ENCODE results near the gene MAN1A2. TPM values are rescaled to one million over a fixed set of nuclear protein-coding genes. Genes with fewer than 3 reads are reported as not detected.

Gene MAN1A2
- total and polyA plus RNA-seq, 9 of the 15 experiments (the other 6 are each of a cell fraction or from before 2014, with no cell fraction given): 4.2 to 38.4 (median 18.7) TPM

DNA sequence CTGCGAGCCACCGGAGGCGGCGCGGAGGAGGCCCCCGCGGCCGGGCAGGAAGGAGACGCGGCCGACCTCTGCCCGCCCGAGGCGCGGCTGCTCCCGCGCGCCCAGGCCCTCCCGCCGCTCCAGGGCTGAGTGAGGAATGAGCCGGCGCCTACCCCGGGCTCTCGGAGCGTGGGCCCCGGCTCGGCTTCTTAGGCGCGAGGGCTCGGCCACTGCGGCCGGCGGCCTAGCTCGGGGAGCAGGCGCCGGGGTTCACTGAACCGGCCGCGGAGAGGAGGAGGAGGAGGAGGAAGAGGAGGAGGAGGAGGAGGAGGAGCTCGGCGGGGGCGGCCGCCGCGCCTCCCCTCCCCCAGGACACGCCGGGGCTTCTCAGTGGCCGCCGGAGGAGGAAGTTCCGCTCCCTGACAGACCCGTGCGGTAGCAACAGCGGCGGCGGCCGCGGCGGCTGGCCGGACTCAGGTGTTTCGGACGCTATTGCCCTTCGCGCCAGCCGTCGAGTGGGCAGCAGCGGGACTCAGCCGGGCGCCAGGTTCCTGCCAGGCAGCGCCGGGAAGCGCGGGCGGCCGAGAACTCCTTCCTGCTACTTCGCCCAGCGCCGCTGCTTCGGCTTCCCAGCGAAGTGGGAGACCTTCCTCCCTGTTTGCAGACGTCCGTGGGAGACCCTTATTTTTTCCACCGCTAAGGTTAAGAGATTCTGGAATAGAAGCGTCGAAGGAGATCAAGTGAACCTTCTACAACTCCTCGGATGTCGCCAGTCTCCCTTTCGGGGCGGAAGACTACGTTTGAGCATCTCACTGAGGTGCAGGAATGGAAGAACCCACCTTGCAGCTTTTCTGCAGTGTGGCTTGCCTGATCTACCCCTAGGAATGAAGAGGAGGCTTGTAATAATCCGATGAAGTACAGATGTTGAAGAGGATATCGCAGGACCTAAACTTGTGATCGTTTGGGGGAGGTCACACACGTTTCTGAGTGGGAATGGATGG lies at the start of gene MAN1A2 (continued):
- TF ChIP-seq TRIM28 (IDR thresholded peaks at IDR 0.05) (no peak), NFIC (IDR thresholded peaks at IDR 0.05) (peak; percentile 68), KDM2B (CRISPR knock-in tag; IDR thresholded peaks at IDR 0.05) (peak; percentile 58; the same call in 1 of the 2 replicates), CHD2 (IDR thresholded peaks at IDR 0.05; ENCODE audit: low read depth, low read length) (peak; percentile 39; the same call in 1 of the 2 replicates), EP400 (IDR thresholded peaks at IDR 0.05) (peak; percentile 67; the same call in 1 of the 2 replicates), XRCC3 (IDR thresholded peaks at IDR 0.05) (no peak), TEAD4 (IDR thresholded peaks at IDR 0.05; ENCODE audit: low read length) (0 out of 2 replicates have a peak, but pooled peaks have one; percentile 4), TEAD4 (CRISPR knock-in tag; IDR thresholded peaks at IDR 0.05; ENCODE audit: borderline replicate concordance) (no peak), ZNF695 (CRISPR knock-in tag; IDR thresholded peaks at IDR 0.05) (no peak), MTF1 (CRISPR knock-in tag; IDR thresholded peaks at IDR 0.05; ENCODE audit: borderline replicate concordance) (no peak), KDM4B (IDR thresholded peaks at IDR 0.05; ENCODE audit: borderline replicate concordance in 2 of 2, low read depth in 1 of 2) (peak in 1 of 2 experiments; percentile 76; a peak in 2 of 4 replicates), MTA2 (IDR thresholded peaks at IDR 0.05; ENCODE audit: low read depth) (peak; percentile 27; the same call in 1 of the 2 replicates), TCF7L2 (IDR thresholded peaks at IDR 0.05; ENCODE audit: low read depth, low read length) (no peak), ETV5 (CRISPR knock-in tag; IDR thresholded peaks at IDR 0.05; ENCODE audit: low read depth) (no peak), E2F3 (CRISPR knock-in tag; IDR thresholded peaks at IDR 0.05) (peak; percentile 68; the same call in 1 of the 2 replicates), CBFB (CRISPR knock-in tag; IDR thresholded peaks at IDR 0.05) (no peak), BHLHE40 (IDR thresholded peaks at IDR 0.05; ENCODE audit: low read length) (peak; percentile 71), MEF2D (tag; conservative IDR thresholded peaks at IDR 0.05; ENCODE audit: low read depth) (no peak), KLF16 (IDR thresholded peaks at IDR 0.05) (0 out of 2 replicates have a peak, but pooled peaks have one; percentile 45), RFX1 (IDR thresholded peaks at IDR 0.05) (no peak), NRF1 (conservative IDR thresholded peaks at IDR 0.05 in 1 of 2, IDR thresholded peaks at IDR 0.05 in 1 of 2) (no peak; a peak in 1 of 4 replicates)
- TF ChIP-seq, protein P1, sequence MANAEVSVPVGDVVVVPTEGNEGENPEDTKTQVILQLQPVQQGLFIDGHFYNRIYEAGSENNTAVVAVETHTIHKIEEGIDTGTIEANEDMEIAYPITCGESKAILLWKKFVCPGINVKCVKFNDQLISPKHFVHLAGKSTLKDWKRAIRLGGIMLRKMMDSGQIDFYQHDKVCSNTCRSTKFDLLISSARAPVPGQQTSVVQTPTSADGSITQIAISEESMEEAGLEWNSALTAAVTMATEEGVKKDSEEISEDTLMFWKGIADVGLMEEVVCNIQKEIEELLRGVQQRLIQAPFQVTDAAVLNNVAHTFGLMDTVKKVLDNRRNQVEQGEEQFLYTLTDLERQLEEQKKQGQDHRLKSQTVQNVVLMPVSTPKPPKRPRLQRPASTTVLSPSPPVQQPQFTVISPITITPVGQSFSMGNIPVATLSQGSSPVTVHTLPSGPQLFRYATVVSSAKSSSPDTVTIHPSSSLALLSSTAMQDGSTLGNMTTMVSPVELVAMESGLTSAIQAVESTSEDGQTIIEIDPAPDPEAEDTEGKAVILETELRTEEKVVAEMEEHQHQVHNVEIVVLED (CRISPR knock-in tag; IDR thresholded peaks at IDR 0.05): peak; percentile 49
- TF ChIP-seq, protein P2, sequence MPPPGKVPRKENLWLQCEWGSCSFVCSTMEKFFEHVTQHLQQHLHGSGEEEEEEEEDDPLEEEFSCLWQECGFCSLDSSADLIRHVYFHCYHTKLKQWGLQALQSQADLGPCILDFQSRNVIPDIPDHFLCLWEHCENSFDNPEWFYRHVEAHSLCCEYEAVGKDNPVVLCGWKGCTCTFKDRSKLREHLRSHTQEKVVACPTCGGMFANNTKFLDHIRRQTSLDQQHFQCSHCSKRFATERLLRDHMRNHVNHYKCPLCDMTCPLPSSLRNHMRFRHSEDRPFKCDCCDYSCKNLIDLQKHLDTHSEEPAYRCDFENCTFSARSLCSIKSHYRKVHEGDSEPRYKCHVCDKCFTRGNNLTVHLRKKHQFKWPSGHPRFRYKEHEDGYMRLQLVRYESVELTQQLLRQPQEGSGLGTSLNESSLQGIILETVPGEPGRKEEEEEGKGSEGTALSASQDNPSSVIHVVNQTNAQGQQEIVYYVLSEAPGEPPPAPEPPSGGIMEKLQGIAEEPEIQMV (tag; conservative IDR thresholded peaks at IDR 0.05; ENCODE audit: low read depth): no peak
- TF ChIP-seq, protein P3, sequence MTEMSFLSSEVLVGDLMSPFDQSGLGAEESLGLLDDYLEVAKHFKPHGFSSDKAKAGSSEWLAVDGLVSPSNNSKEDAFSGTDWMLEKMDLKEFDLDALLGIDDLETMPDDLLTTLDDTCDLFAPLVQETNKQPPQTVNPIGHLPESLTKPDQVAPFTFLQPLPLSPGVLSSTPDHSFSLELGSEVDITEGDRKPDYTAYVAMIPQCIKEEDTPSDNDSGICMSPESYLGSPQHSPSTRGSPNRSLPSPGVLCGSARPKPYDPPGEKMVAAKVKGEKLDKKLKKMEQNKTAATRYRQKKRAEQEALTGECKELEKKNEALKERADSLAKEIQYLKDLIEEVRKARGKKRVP (CRISPR knock-in tag; IDR thresholded peaks at IDR 0.05): no peak

All from K562 (cell line).